ENCODE data around the gene PPIL1.

PPIL1 gene

DNA sequence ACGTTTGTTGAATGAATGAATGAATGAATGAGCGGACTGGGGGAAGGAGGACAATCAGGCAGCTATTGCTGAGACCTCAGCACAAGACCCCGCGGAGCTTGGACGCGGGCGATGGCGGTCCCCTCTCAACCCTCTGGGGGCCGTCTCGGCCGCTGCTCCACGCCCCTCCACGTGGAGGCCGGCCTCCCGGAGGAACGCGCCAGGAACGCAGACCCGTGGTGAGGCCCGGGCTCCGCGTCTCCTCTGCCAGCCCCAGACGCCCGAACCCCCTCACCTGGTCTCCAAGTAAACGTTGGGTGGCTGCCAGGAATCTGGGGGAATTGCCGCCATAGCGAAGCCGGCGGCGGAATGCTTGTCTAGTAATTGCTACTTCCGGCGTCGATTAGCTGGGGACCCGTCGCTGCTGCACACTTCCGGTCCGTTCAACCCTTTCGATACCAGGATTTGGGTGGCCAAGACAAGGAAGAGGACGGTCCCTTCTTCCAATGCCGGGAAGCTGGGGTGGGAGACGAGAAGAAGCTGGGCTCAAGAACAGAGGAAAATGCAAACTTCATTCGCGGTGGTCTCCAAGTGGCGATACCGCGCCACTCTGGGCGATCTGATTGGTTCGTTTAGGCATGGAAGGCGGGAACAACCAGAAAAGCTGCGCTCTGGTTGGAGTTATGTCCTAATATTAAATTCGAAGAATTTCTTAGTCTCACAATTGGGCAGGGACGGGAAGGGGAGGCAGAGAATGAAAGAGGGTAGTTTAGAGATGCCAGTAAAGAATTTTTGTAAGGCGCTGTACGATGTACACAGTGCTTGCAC, at the start of gene PPIL1:
Gene PPIL1, minus strand, starts transcription at position 361 of the 807 bp plus-strand sequence. Its CDS starts 31 bp downstream, at position 330.
- peak within 1 kb of the TSS; percentile 94 for H3K27ac ChIP-seq
- TF ChIP-seq, protein P1, sequence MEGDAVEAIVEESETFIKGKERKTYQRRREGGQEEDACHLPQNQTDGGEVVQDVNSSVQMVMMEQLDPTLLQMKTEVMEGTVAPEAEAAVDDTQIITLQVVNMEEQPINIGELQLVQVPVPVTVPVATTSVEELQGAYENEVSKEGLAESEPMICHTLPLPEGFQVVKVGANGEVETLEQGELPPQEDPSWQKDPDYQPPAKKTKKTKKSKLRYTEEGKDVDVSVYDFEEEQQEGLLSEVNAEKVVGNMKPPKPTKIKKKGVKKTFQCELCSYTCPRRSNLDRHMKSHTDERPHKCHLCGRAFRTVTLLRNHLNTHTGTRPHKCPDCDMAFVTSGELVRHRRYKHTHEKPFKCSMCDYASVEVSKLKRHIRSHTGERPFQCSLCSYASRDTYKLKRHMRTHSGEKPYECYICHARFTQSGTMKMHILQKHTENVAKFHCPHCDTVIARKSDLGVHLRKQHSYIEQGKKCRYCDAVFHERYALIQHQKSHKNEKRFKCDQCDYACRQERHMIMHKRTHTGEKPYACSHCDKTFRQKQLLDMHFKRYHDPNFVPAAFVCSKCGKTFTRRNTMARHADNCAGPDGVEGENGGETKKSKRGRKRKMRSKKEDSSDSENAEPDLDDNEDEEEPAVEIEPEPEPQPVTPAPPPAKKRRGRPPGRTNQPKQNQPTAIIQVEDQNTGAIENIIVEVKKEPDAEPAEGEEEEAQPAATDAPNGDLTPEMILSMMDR (conservative IDR thresholded peaks at IDR 0.05): no peak

DNA sequence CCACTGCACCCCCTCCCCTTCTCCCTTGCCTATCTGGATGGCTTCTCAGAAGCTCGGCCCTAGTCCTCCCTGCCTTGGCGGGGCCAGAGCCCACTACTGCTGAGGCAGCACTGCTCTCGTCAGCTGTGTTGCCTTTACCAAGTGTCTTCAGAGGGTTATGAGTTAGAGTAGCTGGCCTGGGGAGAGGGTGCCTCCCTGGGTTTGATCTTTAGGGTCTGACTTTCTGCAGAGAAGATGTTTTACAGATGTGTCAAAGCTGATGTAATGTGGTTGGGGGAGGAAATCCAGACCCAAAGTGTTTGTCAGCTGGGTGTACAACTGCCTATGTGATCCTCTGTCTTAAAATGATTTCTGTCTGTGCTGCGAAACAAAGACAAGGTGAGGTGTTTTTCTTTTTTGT, 49.5 kb upstream of the PPIL1 start:
- TF ChIP-seq, protein P1 (conservative IDR thresholded peaks at IDR 0.05): no peak
- no peak overlapping the region for H3K27ac ChIP-seq

DNA sequence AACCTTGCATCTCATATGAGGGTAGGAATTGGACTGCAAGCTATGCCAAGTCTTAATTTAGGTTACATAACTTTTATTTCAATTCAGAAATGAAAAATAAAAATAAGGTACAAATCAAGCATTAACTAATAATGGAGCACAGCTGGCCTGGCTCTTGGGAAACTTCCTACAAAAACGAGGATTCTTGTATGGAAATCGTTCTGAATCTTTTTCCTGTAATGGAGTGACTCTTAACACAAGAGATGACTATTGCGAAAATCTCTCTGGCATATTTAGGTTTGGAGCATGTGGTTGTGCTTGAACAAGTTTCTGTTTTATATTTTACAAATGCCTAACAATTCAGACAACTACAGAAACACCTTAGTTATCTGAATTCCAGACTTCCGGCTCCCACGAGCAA, 45.9 kb upstream of the PPIL1 start:
- TF ChIP-seq, protein P1 (conservative IDR thresholded peaks at IDR 0.05): no peak
- H3K27ac ChIP-seq: no peak overlapping the region

DNA sequence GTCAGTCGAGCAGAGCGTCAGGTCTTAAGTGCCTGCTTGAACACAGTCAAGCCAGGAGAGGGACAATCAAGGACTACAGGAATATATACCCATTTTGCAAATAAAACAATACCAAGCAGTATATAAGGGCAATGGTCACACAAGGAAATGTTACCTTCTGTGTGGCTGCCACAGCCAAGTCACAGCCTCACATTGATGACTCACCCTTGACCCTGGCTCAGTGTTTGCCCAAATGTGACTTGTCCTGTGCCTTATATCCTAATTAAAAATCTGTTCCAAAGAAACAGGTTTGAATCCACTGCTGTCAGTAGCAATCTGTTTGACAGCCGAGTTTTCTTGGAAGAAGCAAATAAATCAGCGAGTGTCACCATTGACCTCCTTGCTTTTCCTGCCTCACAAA, 45.4 kb upstream of the PPIL1 start:
- no peak overlapping the region for H3K27ac ChIP-seq
- TF ChIP-seq, protein P1 (conservative IDR thresholded peaks at IDR 0.05): no peak

GRCh38 chr6:36917541-36918193, 43.1 kb upstream of the PPIL1 start:
- TF ChIP-seq, protein P1 (conservative IDR thresholded peaks at IDR 0.05): no peak
- H3K27ac ChIP-seq: no peak overlapping the region; the same call in 1 of the 2 replicates

DNA sequence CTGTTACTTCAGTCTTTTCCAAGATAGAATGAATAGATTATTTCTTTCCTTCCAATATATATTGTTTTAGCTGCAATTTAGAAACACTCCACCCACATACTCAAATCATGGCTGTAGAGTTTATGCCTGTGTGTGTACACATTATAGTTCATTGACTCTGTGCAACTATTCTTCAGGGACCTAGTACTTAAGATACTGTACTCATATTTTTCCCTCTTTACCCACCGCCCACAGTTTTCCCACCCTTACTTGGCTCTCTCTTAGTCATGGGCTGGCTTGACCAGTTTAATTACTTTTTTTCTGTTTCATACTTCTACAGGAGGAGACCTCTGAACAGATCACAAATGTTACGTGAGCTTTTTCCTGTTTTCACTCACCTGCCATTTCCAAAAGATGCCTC, 41.5 kb upstream of the PPIL1 start:
- H3K27ac ChIP-seq: no peak overlapping the region
- TF ChIP-seq, protein P1 (conservative IDR thresholded peaks at IDR 0.05): no peak

GRCh38 chr6:36915599-36915998, 41.0 kb upstream of the PPIL1 start:
- TF ChIP-seq, protein P1 (conservative IDR thresholded peaks at IDR 0.05): no peak
- H3K27ac ChIP-seq: no peak overlapping the region

Measured in VCaP (cell line).